HepG2 (cell line): ENCODE results near the gene GYS1. TPM values are rescaled to one million over a fixed set of nuclear protein-coding genes. Genes with fewer than 3 reads are reported as not detected.

Experiments
- BCL6 ChIP-seq: IDR thresholded peaks from 2 replicates; pipeline ENCODE4 v1.6.1; 2016; ENCODE audit warnings: missing genetic modification reagents, missing compliant biosample characterization
- CREM ChIP-seq, 2 experiments: sonication (generic) in 1 of 2; formaldehyde crosslinking in 1 of 2; IDR thresholded peaks; 2 replicates each; pipeline versions ENCODE4 v1.4.0 to v1.6.1; 2016 to 2020; ENCODE audit warnings: antibody characterized with exemption in 1 of 2, mild to moderate bottlenecking in 1 of 2, missing genetic modification reagents in 1 of 2
- HIVEP1 ChIP-seq: sonication (generic); formaldehyde crosslinking; IDR thresholded peaks from 2 replicates; pipeline ENCODE4 v1.4.0; 2020; ENCODE audit warnings: mild to moderate bottlenecking, missing genetic modification reagents
- MIER3 ChIP-seq: IDR thresholded peaks from 2 replicates; pipeline ENCODE4 v1.6.1; 2016; ENCODE audit warnings: missing compliant biosample characterization, borderline replicate concordance
- MZF1 ChIP-seq: sonication (generic); formaldehyde crosslinking; IDR thresholded peaks from 2 replicates; pipeline ENCODE4 v1.8.1; 2023; ENCODE audit warnings: mild to moderate bottlenecking, missing genetic modification reagents, borderline replicate concordance
- PRPF4 ChIP-seq: fragments of 200-400 bp; formaldehyde crosslinking; IDR thresholded peaks from 2 replicates; pipeline ENCODE4 v1.6.1; 2016; ENCODE audit warnings: low read length, low read depth; ENCODE audit not compliant: poor library complexity, severe bottlenecking
- RORA ChIP-seq: sonication (generic); formaldehyde crosslinking; IDR thresholded peaks from 2 replicates; pipeline ENCODE4 v1.5.0; 2020; ENCODE audit warnings: mild to moderate bottlenecking, missing genetic modification reagents, moderate library complexity
- TCF12 ChIP-seq, 2 experiments: fragments of 450-650 bp in 1 of 2; sonication (generic) in 1 of 2; formaldehyde crosslinking in 1 of 2; IDR thresholded peaks; 2 replicates each; pipeline versions ENCODE4 v1.6.1 to v1.8.0; 2017 to 2022; ENCODE audit warnings: antibody characterized with exemption in 1 of 2, mild to moderate bottlenecking in 1 of 2, missing genetic modification reagents in 1 of 2, moderate library complexity in 1 of 2
- TRIM22 ChIP-seq: fragments of 450-650 bp; IDR thresholded peaks from 2 replicates; pipeline ENCODE4 v1.6.1; 2017
- ZIK1 ChIP-seq: sonication (generic); formaldehyde crosslinking; IDR thresholded peaks from 2 replicates; pipeline ENCODE4 v1.5.0; 2020; ENCODE audit warnings: mild to moderate bottlenecking, low read depth, missing genetic modification reagents, borderline replicate concordance
- ZNF275 ChIP-seq: sonication (generic); formaldehyde crosslinking; IDR thresholded peaks from 2 replicates; pipeline ENCODE4 v1.8.0; 2022; ENCODE audit warnings: missing genetic modification reagents, mild to moderate bottlenecking, inconsistent platforms, borderline replicate concordance
- ZNF441 ChIP-seq: sonication (generic); formaldehyde crosslinking; IDR thresholded peaks from 2 replicates; pipeline ENCODE4 v1.7.0; 2021; ENCODE audit warnings: missing genetic modification reagents, borderline replicate concordance
- ZXDC ChIP-seq: sonication (generic); formaldehyde crosslinking; IDR thresholded peaks from 2 replicates; pipeline ENCODE4 v1.5.0; 2020; ENCODE audit warnings: mild to moderate bottlenecking, missing genetic modification reagents
- polyA plus RNA-seq, 8 experiments: library from polyadenylated mRNA; depleted of rRNA in 3 of 8; stranded (reverse) in 7 of 8; unstranded in 1 of 8; fragments of >200 nt; fragmentation: Illumina TruSeq in 4 of 8; extraction: Trizol in 4 of 8; gene quantifications; 2 replicates each; pipeline versions ENCODE4 v1.2.1 to v1.2.3, GENCODE V29; 2011 to 2016; ENCODE audit warnings: low read depth in 4 of 8, missing spikeins in 1 of 8, mixed read lengths in 1 of 8; ENCODE audit not compliant: insufficient read depth in 1 of 8
- total RNA-seq, 5 experiments: library from RNA; depleted of rRNA; stranded (reverse); fragments of >200 nt; fragmentation: Illumina TruSeq; extraction: Trizol; gene quantifications; 2 replicates each; pipeline ENCODE4 v1.2.3, GENCODE V29; 2016; ENCODE audit warnings: low read depth in 1 of 5
- TF ChIP-seq, protein P1 (sequence below): sonication (generic); formaldehyde crosslinking; IDR thresholded peaks from 2 replicates; pipeline ENCODE4 v1.4.0; 2020; ENCODE audit warnings: mild to moderate bottlenecking, missing genetic modification reagents
- TF ChIP-seq, protein P2 (sequence below): sonication (generic); formaldehyde crosslinking; IDR thresholded peaks from 2 replicates; pipeline ENCODE4 v1.5.1; 2020; ENCODE audit warnings: mild to moderate bottlenecking, missing genetic modification reagents, moderate library complexity
- TF ChIP-seq, protein P3 (sequence below): sonication (generic); formaldehyde crosslinking; IDR thresholded peaks from 2 replicates; pipeline ENCODE4; 2020; ENCODE audit warnings: missing genetic modification reagents, mild to moderate bottlenecking, borderline replicate concordance

GYS1 gene
- total and polyA plus RNA-seq, 2 of the 13 experiments (the other 11 are each of a cell fraction or from before 2014, with no cell fraction given) = 18.4 to 42.1 TPM

- TF ChIP-seq ZXDC = no peak
- peak; percentile 85 for TF ChIP-seq ZNF275 (CRISPR knock-in tag)
- peak; percentile 64; the same call in 1 of the 2 replicates for TF ChIP-seq MIER3 (CRISPR knock-in tag)
- 0 out of 2 replicates have a peak, but pooled peaks have one; percentile 14 for TF ChIP-seq HIVEP1 (CRISPR knock-in tag)
- TF ChIP-seq TCF12 (IDR thresholded peaks at IDR 0.05) = no peak
- TF ChIP-seq TCF12 (CRISPR knock-in tag; IDR thresholded peaks at IDR 0.05) = 0 out of 2 replicates have a peak, but pooled peaks have one; percentile 42
- TF ChIP-seq MZF1 (CRISPR knock-in tag) = no peak
- TF ChIP-seq, protein P1, sequence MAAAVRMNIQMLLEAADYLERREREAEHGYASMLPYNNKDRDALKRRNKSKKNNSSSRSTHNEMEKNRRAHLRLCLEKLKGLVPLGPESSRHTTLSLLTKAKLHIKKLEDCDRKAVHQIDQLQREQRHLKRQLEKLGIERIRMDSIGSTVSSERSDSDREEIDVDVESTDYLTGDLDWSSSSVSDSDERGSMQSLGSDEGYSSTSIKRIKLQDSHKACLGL = 0 out of 2 replicates have a peak, but pooled peaks have one; percentile 34
- TF ChIP-seq ZIK1 (CRISPR knock-in tag) = 0 out of 2 replicates have a peak, but pooled peaks have one; percentile 14
- TF ChIP-seq, protein P2, sequence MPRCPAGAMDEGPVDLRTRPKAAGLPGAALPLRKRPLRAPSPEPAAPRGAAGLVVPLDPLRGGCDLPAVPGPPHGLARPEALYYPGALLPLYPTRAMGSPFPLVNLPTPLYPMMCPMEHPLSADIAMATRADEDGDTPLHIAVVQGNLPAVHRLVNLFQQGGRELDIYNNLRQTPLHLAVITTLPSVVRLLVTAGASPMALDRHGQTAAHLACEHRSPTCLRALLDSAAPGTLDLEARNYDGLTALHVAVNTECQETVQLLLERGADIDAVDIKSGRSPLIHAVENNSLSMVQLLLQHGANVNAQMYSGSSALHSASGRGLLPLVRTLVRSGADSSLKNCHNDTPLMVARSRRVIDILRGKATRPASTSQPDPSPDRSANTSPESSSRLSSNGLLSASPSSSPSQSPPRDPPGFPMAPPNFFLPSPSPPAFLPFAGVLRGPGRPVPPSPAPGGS (CRISPR knock-in tag) = 0 out of 2 replicates have a peak, but pooled peaks have one; percentile 43
- TF ChIP-seq PRPF4 = no peak
- TF ChIP-seq TRIM22 = no peak
- TF ChIP-seq RORA (CRISPR knock-in tag) = no peak
- TF ChIP-seq ZNF441 = peak; percentile 15; the same call in 1 of the 2 replicates
- TF ChIP-seq, protein P3, sequence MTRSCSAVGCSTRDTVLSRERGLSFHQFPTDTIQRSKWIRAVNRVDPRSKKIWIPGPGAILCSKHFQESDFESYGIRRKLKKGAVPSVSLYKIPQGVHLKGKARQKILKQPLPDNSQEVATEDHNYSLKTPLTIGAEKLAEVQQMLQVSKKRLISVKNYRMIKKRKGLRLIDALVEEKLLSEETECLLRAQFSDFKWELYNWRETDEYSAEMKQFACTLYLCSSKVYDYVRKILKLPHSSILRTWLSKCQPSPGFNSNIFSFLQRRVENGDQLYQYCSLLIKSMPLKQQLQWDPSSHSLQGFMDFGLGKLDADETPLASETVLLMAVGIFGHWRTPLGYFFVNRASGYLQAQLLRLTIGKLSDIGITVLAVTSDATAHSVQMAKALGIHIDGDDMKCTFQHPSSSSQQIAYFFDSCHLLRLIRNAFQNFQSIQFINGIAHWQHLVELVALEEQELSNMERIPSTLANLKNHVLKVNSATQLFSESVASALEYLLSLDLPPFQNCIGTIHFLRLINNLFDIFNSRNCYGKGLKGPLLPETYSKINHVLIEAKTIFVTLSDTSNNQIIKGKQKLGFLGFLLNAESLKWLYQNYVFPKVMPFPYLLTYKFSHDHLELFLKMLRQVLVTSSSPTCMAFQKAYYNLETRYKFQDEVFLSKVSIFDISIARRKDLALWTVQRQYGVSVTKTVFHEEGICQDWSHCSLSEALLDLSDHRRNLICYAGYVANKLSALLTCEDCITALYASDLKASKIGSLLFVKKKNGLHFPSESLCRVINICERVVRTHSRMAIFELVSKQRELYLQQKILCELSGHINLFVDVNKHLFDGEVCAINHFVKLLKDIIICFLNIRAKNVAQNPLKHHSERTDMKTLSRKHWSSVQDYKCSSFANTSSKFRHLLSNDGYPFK = 0 out of 2 replicates have a peak, but pooled peaks have one; percentile 56
- TF ChIP-seq CREM (IDR thresholded peaks at IDR 0.05) = peak; percentile 54
- no peak for TF ChIP-seq CREM (CRISPR knock-in tag; IDR thresholded peaks at IDR 0.05)
- peak; percentile 26 for TF ChIP-seq BCL6 (CRISPR knock-in tag)
These were observed at the start of gene GYS1, which contains the start of gene RUVBL2 (continued) for GRCh38 chr19:48993175-48994034.
